Aorta (tissue), 4 donors: ENCODE data around the gene VAV2. TPM values are rescaled to one million over a fixed set of nuclear protein-coding genes. Genes with fewer than 3 reads are reported as not detected.

Source experiments
- polyA plus RNA-seq, 2 donors: library from polyadenylated mRNA; stranded (reverse); fragments of 200-250 nt; gene quantifications; one replicate each; pipeline ENCODE4 v1.2.3, GENCODE V29; 2013
- total RNA-seq, 2 donors: library from RNA; stranded (reverse); fragmentation: NEBNext Ultra II Directional; extraction: Animal tissue kit (Norgen Biotek cat#: 25700); gene quantifications; one replicate each; pipeline ENCODE4 v1.2.1, GENCODE V29; 2021
- donor health status: healthy with polysubstance abuse.
- donor health status: Bipolar disorder and iron deficiency.
- donor health status: DM: no; HTN: no; CAD: no.
- donor health status: DM: yes; HTN: yes; CAD: no.

Gene VAV2
- total and polyA plus RNA-seq, 4 donors, result 9.0 to 25.4 (median 11.8) TPM

Other genes starting within 250 kb of the VAV2 start
- 10 to 100 TPM in 1 of 2 donors, 1 to 10 TPM in 1; 8.3 to 17.3 TPM for gene BRD3OS, start 33.2 kb upstream of the VAV2 start, total RNA-seq
- gene BRD3OS, start 33.2 kb upstream of the VAV2 start, polyA plus RNA-seq, result 10 to 100 TPM in 1 of 2 donors, 1 to 10 TPM in 1; 5.8 to 13.8 TPM
- 10 to 100 TPM; 24.4 to 38.0 TPM for gene BRD3, start 75.7 kb upstream of the VAV2 start, total RNA-seq
- gene BRD3, start 75.7 kb upstream of the VAV2 start, polyA plus RNA-seq, result 10 to 100 TPM in 1 of 2 donors, 1 to 10 TPM in 1; 6.6 to 14.5 TPM
- gene WDR5, start 143.8 kb upstream of the VAV2 start, total RNA-seq, result 10 to 100 TPM; 15.4 to 25.1 TPM
- 10 to 100 TPM; 11.5 to 14.9 TPM for gene WDR5, start 143.8 kb upstream of the VAV2 start, polyA plus RNA-seq
- gene RNU6ATAC, start 172.2 kb upstream of the VAV2 start, total RNA-seq, result 100 to 1,000 TPM; 119 to 181 TPM
- not detected for gene RNU6ATAC, start 172.2 kb upstream of the VAV2 start, polyA plus RNA-seq